Liver (tissue), 9 donors: Measurements from ENCODE around the gene ZNF888. TPM values are rescaled to one million over a fixed set of nuclear protein-coding genes. Genes with fewer than 3 reads are reported as not detected.

ENCODE experiments used
- DNase-seq: peaks from one replicate; pipeline ENCODE4 v3.0.0-alpha.2; 2017; ENCODE audit warnings: low spot score
- H3K27ac ChIP-seq, 2 donors: one replicate each; pipeline ENCODE4 v1.7.0; 2013; ENCODE audit warnings: inconsistent platforms in 2 of 2, low read length in 2 of 2, control low read depth in 1 of 2, low read depth in 1 of 2, mild to moderate bottlenecking in 1 of 2
- H3K27me3 ChIP-seq, 4 donors: one replicate each; pipeline versions ENCODE4 v1.6.1 to v1.7.0; 2013; ENCODE audit warnings: low read length in 3 of 4, inconsistent platforms in 1 of 4, mild to moderate bottlenecking in 1 of 4, moderate library complexity in 1 of 4; ENCODE audit not compliant: control insufficient read depth in 4 of 4, insufficient read depth in 4 of 4
- H3K36me3 ChIP-seq, 4 donors: one replicate each; pipeline versions ENCODE4 v1.6.1 to v1.7.0; 2013; ENCODE audit warnings: low read length in 3 of 4, mild to moderate bottlenecking in 3 of 4, low read depth in 1 of 4, moderate library complexity in 1 of 4; ENCODE audit not compliant: control insufficient read depth in 4 of 4, insufficient read depth in 3 of 4
- H3K4me1 ChIP-seq, 4 donors: one replicate each; pipeline versions ENCODE4 v1.6.1 to v1.7.0; 2013; ENCODE audit warnings: low read length in 3 of 4, mild to moderate bottlenecking in 3 of 4, moderate library complexity in 1 of 4; ENCODE audit not compliant: control insufficient read depth in 4 of 4, insufficient read depth in 4 of 4
- H3K4me3 ChIP-seq, 3 donors: one replicate each; pipeline versions ENCODE4 v1.6.1 to v1.7.0; 2013; ENCODE audit warnings: low read length in 3 of 3, control low read depth in 1 of 3, low read depth in 1 of 3, mild to moderate bottlenecking in 1 of 3
- H3K9ac ChIP-seq, 2 donors: one replicate each; pipeline ENCODE4 v1.7.0; 2013; ENCODE audit warnings: low read length in 2 of 2, mild to moderate bottlenecking in 2 of 2, moderate library complexity in 2 of 2, control low read depth in 1 of 2, low read depth in 1 of 2
- H3K9me3 ChIP-seq, 4 donors: one replicate each; pipeline versions ENCODE4 v1.6.1 to v1.7.0; 2013; ENCODE audit warnings: low read length in 3 of 4; ENCODE audit not compliant: control insufficient read depth in 4 of 4
- ATF3 ChIP-seq: IDR thresholded peaks from 2 replicates; pipeline ENCODE4 v1.6.1; 2016; ENCODE audit warnings: antibody characterized with exemption
- EGR1 ChIP-seq, 2 donors: IDR thresholded peaks; 2 replicates each; pipeline ENCODE4 v1.6.1; 2016 to 2018; ENCODE audit warnings: antibody characterized with exemption in 2 of 2, low read depth in 2 of 2
- FOXA1 ChIP-seq: IDR thresholded peaks from 2 replicates; pipeline ENCODE4 v1.6.1; 2016; ENCODE audit warnings: antibody characterized with exemption
- FOXA2 ChIP-seq: IDR thresholded peaks from 2 replicates; pipeline ENCODE4 v1.6.1; 2016; ENCODE audit warnings: antibody characterized with exemption
- GABPA ChIP-seq, 2 donors: IDR thresholded peaks in 1 of 2; conservative IDR thresholded peaks in 1 of 2; 2 replicates each; pipeline ENCODE4 v1.6.1; 2016; ENCODE audit warnings: antibody characterized with exemption in 2 of 2, mild to moderate bottlenecking in 1 of 2, moderate library complexity in 1 of 2
- HNF4A ChIP-seq, 2 donors: conservative IDR thresholded peaks; 2 replicates each; pipeline ENCODE4 v1.6.1; 2016; ENCODE audit warnings: antibody characterized with exemption in 2 of 2, mild to moderate bottlenecking in 2 of 2
- HNF4G ChIP-seq: IDR thresholded peaks from 2 replicates; pipeline ENCODE4 v1.6.1; 2016; ENCODE audit warnings: antibody characterized with exemption
- JUND ChIP-seq, 2 donors: IDR thresholded peaks; 2 replicates each; pipeline ENCODE4 v1.6.1; 2016; ENCODE audit warnings: antibody characterized with exemption in 2 of 2
- MAX ChIP-seq: IDR thresholded peaks from 2 replicates; pipeline ENCODE4 v1.6.1; 2016; ENCODE audit warnings: antibody characterized with exemption
- NR2F2 ChIP-seq: IDR thresholded peaks from 2 replicates; pipeline ENCODE4 v1.6.1; 2016; ENCODE audit warnings: antibody characterized with exemption
- RAD21 ChIP-seq, 2 donors: IDR thresholded peaks; 2 replicates each; pipeline ENCODE4 v1.6.1; 2016; ENCODE audit warnings: antibody characterized with exemption in 2 of 2, mild to moderate bottlenecking in 2 of 2
- REST ChIP-seq: IDR thresholded peaks from 2 replicates; pipeline ENCODE4 v1.6.1; 2016; ENCODE audit warnings: antibody characterized with exemption, mild to moderate bottlenecking
- RXRA ChIP-seq, 2 donors: IDR thresholded peaks; 2 replicates each; pipeline ENCODE4 v1.6.1; 2017 to 2018; ENCODE audit warnings: antibody characterized with exemption in 2 of 2, mild to moderate bottlenecking in 1 of 2
- SP1 ChIP-seq: IDR thresholded peaks from 2 replicates; pipeline ENCODE4 v1.6.1; 2018; ENCODE audit warnings: antibody characterized with exemption, mild to moderate bottlenecking
- TAF1 ChIP-seq: conservative IDR thresholded peaks from 2 replicates; pipeline ENCODE4 v1.6.1; 2016; ENCODE audit warnings: antibody characterized with exemption, mild to moderate bottlenecking
- YY1 ChIP-seq: IDR thresholded peaks from 2 replicates; pipeline ENCODE4 v1.6.1; 2016; ENCODE audit warnings: antibody characterized with exemption, mild to moderate bottlenecking
- ZBTB33 ChIP-seq: IDR thresholded peaks from 2 replicates; pipeline ENCODE4 v1.6.1; 2016; ENCODE audit warnings: antibody characterized with exemption
- WGBS: extraction: QIAGEN DNeasy Blood & Tissue Kit; methylation state at CpG from one replicate; pipeline ENCODE4 v1.1.7; 2013; 5-methylcytosine and 5-hydroxymethylcytosine counted together
- polyA plus RNA-seq, 2 donors: library from polyadenylated mRNA; stranded (reverse) in 1 of 2; unstranded in 1 of 2; fragments of 200-250 nt in 1 of 2; fragments of >200 nt in 1 of 2; fragmentation: Nextera tagmentation in 1 of 2; extraction: Ambion mirVana in 1 of 2; gene quantifications; one replicate each; pipeline versions ENCODE4 v1.2.1 to v1.2.3, GENCODE V29; 2013 to 2015
- total RNA-seq, 2 donors: library from RNA; depleted of rRNA; stranded (reverse); fragments of >200 nt; gene quantifications; one replicate each; pipeline ENCODE4 v1.2.3, GENCODE V29; 2014
- donor health status: healthy.
- donor health status: healthy.
- donor health status: healthy.
- donor health status: healthy.
- donor health status: healthy.

Gene ZNF888
- total and polyA plus RNA-seq, 4 donors, result 0.11 to 9.0 (median 0.71) TPM

- peak overlapping the region in 2 of 3 donors; percentile 46 to 78 for H3K4me3 ChIP-seq
- H3K9me3 ChIP-seq, result peaks cover 5 to 32% (median 13%) of the 10 kb centered on the region in 4 donors
- no peaks in the 10 kb centered on the region for H3K36me3 ChIP-seq
- H3K27me3 ChIP-seq, result no peaks in the 10 kb centered on the region
- peak overlapping the region; percentile 42 to 57 for H3K27ac ChIP-seq
- TF ChIP-seq RAD21 (IDR thresholded peaks at IDR 0.05) (no peak), FOXA2 (no peak), HNF4A (conservative IDR thresholded peaks at IDR 0.05) (no peak), ZBTB33 (no peak), TAF1 (no peak), YY1 (no peak), RXRA (IDR thresholded peaks at IDR 0.05) (no peak)
- DNase-seq, result no peak
- no peak overlapping the region for H3K9ac ChIP-seq
- WGBS, result 72% methylated on average over 29 of the region's 29 CpGs
- H3K4me1 ChIP-seq, result peaks cover 0 to 2% (median 0%) of the 10 kb centered on the region in 4 donors
These were observed 20.1 kb upstream of the ZNF888 start for GRCh38 chr19:52943134-52943883.

DNA sequence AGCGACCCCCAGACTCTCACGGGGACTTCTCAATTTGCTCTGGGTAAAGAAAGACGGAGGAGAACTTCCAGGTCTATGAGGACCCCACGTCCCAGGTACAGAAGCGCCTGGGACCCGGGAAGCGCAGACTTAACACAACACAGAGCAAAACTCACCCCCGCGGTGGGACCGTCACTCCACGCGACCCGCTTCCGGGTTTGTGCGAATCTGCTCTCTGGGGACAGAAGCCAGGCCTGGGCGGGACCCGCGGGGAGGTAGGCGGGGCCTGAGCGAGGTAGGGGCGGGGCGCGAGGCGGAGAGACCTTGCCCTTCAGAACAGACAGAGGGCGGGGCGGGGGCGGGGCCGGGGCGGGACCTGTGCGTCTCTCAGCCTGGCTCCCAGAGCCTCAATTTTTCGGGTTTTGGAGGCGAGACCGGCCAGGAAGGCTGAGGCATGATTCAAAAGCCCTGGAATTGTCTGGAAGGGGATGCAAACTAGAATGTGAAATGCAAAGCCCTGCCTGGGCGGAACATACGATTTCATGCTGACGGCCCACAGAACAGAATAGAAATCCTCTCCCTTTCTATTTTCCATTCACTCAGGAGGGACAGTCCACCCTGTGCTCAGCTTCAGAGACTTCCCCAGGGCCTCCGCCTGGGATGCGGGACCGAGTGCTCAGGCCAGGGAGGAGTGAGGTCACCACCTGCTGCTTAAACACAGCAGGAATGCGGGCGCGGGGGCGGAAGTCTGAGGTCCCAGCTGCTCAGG, 19.3 kb upstream of the ZNF888 start:
- WGBS, result 1% methylated on average over 43 of the region's 43 CpGs

GRCh38 chr19:52941941-52942385, 18.7 kb upstream of the ZNF888 start:
- H3K36me3 ChIP-seq, result no peaks in the 10 kb centered on the region
- no peaks in the 10 kb centered on the region for H3K27me3 ChIP-seq
- peak; percentile 49 for DNase-seq
- peak overlapping the region in 1 of 2 donors; percentile 76 for H3K9ac ChIP-seq
- peaks cover 0 to 2% (median 0%) of the 10 kb centered on the region in 4 donors for H3K4me1 ChIP-seq
- 1% methylated on average over 26 of the region's 26 CpGs for WGBS
- H3K9me3 ChIP-seq, result peaks cover 5 to 24% (median 9%) of the 10 kb centered on the region in 4 donors
- H3K27ac ChIP-seq, result no peak overlapping the region
- peak overlapping the region; percentile 20 to 78 (median 70) for H3K4me3 ChIP-seq
- TF ChIP-seq EGR1 (IDR thresholded peaks at IDR 0.05; ENCODE audit: low read depth in 2 of 2), result no peak
- no peak for TF ChIP-seq REST
- TF ChIP-seq YY1, result no peak
- no peak for TF ChIP-seq SP1
- TF ChIP-seq HNF4A (conservative IDR thresholded peaks at IDR 0.05), result no peak
- no peak for TF ChIP-seq FOXA1
- no peak for TF ChIP-seq RAD21 (IDR thresholded peaks at IDR 0.05)
- no peak for TF ChIP-seq ZBTB33
- no peak for TF ChIP-seq HNF4G
- no peak for TF ChIP-seq NR2F2
- TF ChIP-seq TAF1, result no peak
- TF ChIP-seq JUND (IDR thresholded peaks at IDR 0.05), result no peak
- TF ChIP-seq MAX, result no peak
- TF ChIP-seq FOXA2, result no peak
- no peak for TF ChIP-seq GABPA (IDR thresholded peaks at IDR 0.05 in 1 of 2, conservative IDR thresholded peaks at IDR 0.05 in 1 of 2)
- no peak for TF ChIP-seq ATF3

More for the DNA sequence above, 19.3 kb upstream of the ZNF888 start:
- H3K27me3 ChIP-seq, result no peaks in the 10 kb centered on the region
- peaks cover 5 to 26% (median 9%) of the 10 kb centered on the region in 4 donors for H3K9me3 ChIP-seq
- no peaks in the 10 kb centered on the region for H3K36me3 ChIP-seq
- peak overlapping the region; percentile 20 to 78 (median 70) for H3K4me3 ChIP-seq
- DNase-seq, result peak; percentile 99
- TF ChIP-seq TAF1, result peak; percentile 50
- TF ChIP-seq SP1, result peak; percentile 34
- no peak for TF ChIP-seq YY1
- peak in 1 of 2 donors; percentile 7 for TF ChIP-seq HNF4A (conservative IDR thresholded peaks at IDR 0.05)
- no peak for TF ChIP-seq JUND (IDR thresholded peaks at IDR 0.05)
- peak overlapping the region in 1 of 2 donors; percentile 76 for H3K9ac ChIP-seq
- peak overlapping the region; percentile 42 to 57 for H3K27ac ChIP-seq
- peaks cover 0 to 2% (median 0%) of the 10 kb centered on the region in 4 donors for H3K4me1 ChIP-seq
